Sciatic nerve (tissue), 2 donors: Measurements from ENCODE around the gene BMP8A. TPM values are rescaled to one million over a fixed set of nuclear protein-coding genes. Genes with fewer than 3 reads are reported as not detected.
A peak's percentile ranks its signal among the peaks of the same experiment; 100 is the strongest.
"Not testable (repeated sequence)": the region's sequence is repeated elsewhere in the genome, so short reads cannot be mapped to it uniquely, and the experiment has no call there.

Experiments
- ATAC-seq: fragments of 200-7000 bp; cut with Tn5 transposase; one replicate; pipeline ENCODE4 v1.9.1; 2020; ENCODE audit warnings: mild to moderate bottlenecking, moderate library complexity
- DNase-seq: peaks from one replicate; pipeline ENCODE4 v3.0.0-alpha.2; 2020; ENCODE audit warnings: low spot score
- intact Hi-C: fragments of 100-400 bp; cut with DNase I; formaldehyde crosslinking; loops from one replicate; pipeline ENCODE4 v1.14.2; 2022
- total RNA-seq: library from RNA; stranded (reverse); fragmentation: NEBNext Ultra II Directional; extraction: Animal tissue kit (Norgen Biotek cat#: 25700); gene quantifications from one replicate; pipeline ENCODE4 v1.2.1, GENCODE V29; 2021
- donor health status: DM: no; HTN: no; CAD: no.
- donor health status: DM: no; HTN: no; CAD: no.

BMP8A gene
- total RNA-seq, 1 donor from 2014 or later: 8.3 TPM

DNA sequence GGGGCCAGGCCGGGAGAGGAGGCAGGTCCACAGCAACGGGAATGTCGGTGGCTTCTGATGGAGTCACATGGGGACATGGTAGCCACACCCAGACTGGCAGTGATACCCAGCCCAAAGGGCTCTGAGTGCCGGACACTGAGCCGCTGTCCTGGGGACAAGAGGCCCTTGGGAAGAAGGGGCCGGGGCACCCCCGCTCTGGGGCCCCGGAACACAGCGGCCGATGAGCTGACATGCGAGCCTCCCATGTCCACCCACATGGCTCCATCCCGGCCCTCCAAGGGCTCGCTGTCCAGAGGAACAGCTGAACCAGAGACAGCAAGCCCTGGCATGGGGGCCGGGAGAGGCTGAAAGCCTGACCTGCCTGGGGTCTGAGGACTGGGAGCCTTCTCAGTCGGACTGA lies 7.4 kb downstream of the BMP8A start:
- ATAC-seq, intact Hi-C loops, DNase-seq: not testable (repeated sequence)

GRCh38 chr1:39499668-39500067 lies 8.2 kb downstream of the BMP8A start:
- peak; percentile 16 for ATAC-seq
- intact Hi-C loops: no loop called here
- DNase-seq: no peak

DNA sequence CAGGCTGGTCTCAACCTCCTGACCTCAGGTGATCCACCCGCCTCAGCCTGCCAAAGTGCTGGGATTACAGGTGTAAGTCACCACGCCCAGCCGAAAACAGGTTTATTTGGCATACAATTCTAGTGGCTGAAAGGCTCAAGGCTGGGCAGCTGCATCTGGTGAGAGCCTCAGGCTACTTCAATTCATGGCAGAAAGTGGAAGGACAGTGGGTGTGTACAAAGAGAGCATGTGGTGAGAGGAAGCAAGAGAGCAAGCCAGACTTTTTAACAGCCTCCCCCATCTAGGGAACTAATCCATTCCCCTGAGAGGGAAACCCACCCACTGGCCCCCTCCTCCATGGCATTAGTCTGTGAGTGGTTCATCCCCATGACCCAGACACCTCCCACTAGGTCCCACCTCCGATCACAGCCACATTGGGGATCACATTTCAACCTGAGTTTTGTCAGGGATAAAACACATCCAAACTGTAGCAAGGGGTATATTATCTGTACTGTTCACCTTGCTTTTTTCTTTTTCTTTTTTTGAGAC lies 9.5 kb downstream of the BMP8A start:
- no peak for DNase-seq
- intact Hi-C loops: no loop called here
- ATAC-seq: no peak

GRCh38 chr1:39501666-39502065 lies 10.2 kb downstream of the BMP8A start:
- intact Hi-C loops: no loop called here
- DNase-seq (no peak), ATAC-seq (no peak)

GRCh38 chr1:39504436-39504835 lies 13.0 kb downstream of the BMP8A start:
- DNase-seq, intact Hi-C loops: not testable (repeated sequence)

DNA sequence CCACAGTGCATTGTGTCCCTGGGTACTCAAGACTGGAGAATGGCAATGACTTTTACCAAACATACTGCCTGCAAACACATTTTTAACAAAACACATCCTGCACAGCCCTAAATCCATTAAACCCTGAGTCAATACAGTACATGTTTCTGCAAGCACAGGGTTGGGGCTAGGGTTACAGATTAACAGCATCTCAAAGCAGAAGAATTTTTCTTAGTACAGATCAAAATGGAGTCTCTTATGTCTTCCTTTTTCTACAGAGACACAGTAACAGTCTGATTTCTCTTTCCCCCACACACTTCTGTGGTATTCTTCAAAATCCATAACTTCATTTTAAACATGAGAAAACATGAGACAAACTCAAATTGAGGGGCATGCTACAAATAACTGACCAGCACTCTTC lies 13.9 kb downstream of the BMP8A start:
- intact Hi-C loops: no loop called here
- no peak for ATAC-seq
- DNase-seq: no peak

More at GRCh38 chr1:39504436-39504835, 13.0 kb downstream of the BMP8A start:
- not testable (repeated sequence) for ATAC-seq

DNA sequence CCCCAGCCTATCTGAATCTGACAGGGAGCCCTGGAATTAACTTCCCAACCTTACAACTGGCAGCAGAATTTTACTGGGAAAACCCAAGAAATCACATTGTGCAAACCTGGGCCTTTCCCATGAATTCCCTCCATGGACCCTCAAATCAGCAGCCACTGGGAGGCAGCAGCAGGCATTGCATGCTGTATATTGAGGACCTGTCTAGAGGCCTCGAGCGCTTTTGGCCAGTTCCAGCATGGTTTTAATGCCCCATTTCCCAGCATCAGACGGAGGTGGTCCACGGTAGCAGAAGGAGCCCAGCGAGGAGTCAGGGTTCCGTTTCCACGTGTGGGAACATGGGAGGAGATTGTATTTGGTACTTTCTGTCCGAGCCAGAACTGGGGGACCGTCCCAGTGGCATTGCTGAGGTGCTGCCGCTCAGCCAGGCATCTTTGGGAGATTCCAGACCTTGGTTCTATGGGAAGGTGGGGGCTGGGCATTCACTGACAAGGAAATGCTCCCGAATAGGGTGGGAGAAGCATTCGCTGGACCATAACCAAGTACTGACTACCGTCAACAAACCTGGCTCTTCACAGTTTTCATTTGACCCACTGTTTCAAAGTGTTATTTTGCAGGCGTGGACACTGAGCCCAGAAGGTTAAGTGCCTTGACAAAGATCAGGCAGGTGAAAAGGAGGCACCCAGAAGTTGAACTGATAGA lies 15.9 kb downstream of the BMP8A start:
- no peak for DNase-seq
- no peak for ATAC-seq

GRCh38 chr1:39508266-39508665 lies 16.8 kb downstream of the BMP8A start:
- intact Hi-C loops: no loop called here
- DNase-seq: no peak

More for the DNA sequence above, 15.9 kb downstream of the BMP8A start:
- intact Hi-C loops: no loop called here

GRCh38 chr1:39508857-39509305 lies 17.4 kb downstream of the BMP8A start:
- intact Hi-C loops: no loop called here
- DNase-seq (no peak), ATAC-seq (no peak)

More at GRCh38 chr1:39508266-39508665, 16.8 kb downstream of the BMP8A start:
- ATAC-seq: no peak

- intact Hi-C loops: no loop called here
- DNase-seq (peak; percentile 70), ATAC-seq (peak; percentile 78)
Observed at GRCh38 chr1:39509360-39510009, 18.0 kb downstream of the BMP8A start.

- intact Hi-C loops: not testable (repeated sequence)
Observed at GRCh38 chr1:39510570-39511186, 19.2 kb downstream of the BMP8A start.

DNA sequence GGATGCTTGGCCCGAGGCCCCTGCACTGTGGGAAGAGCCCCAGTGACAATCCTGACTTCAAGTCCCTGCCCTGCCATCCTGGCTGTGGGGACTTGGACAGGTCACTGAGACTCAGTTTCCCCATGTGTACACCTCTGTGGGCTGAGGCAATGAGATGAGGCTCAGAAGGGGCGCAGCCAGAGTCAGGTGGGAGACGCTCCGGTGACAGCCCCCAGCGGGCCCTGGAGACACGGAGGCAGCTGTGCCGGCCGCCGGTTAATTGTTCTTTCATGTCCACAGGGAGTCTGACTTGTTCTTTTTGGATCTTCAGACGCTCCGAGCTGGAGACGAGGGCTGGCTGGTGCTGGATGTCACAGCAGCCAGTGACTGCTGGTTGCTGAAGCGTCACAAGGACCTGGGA lies 20.0 kb downstream of the BMP8A start:
- intact Hi-C loops, DNase-seq, ATAC-seq: not testable (repeated sequence)

More at GRCh38 chr1:39510570-39511186, 19.2 kb downstream of the BMP8A start:
- peak; percentile 40 for DNase-seq
- not testable (repeated sequence) for ATAC-seq

GRCh38 chr1:39512234-39512847 lies 20.9 kb downstream of the BMP8A start:
- ATAC-seq, intact Hi-C loops, DNase-seq: not testable (repeated sequence)

DNA sequence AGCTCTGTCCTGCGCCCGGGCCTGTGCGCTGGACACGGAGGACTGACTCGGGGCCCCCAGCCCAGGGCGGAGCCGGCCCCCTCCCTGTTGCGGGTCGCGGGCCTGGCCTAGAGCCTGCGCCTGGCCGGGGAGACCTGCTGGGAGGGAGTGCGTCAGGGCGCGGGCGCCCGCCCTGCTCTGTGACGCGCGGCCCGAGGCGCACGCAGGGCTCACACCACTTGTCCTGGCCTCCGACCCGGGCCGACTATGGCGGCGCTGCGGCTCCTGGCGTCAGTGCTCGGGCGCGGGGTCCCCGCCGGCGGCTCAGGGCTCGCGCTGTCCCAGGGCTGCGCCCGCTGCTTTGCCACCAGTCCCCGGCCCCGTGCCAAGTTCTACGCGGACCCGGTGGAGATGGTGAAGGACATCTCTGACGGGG lies 23.3 kb downstream of the BMP8A start:
- intact Hi-C loops: not testable (repeated sequence)

DNA sequence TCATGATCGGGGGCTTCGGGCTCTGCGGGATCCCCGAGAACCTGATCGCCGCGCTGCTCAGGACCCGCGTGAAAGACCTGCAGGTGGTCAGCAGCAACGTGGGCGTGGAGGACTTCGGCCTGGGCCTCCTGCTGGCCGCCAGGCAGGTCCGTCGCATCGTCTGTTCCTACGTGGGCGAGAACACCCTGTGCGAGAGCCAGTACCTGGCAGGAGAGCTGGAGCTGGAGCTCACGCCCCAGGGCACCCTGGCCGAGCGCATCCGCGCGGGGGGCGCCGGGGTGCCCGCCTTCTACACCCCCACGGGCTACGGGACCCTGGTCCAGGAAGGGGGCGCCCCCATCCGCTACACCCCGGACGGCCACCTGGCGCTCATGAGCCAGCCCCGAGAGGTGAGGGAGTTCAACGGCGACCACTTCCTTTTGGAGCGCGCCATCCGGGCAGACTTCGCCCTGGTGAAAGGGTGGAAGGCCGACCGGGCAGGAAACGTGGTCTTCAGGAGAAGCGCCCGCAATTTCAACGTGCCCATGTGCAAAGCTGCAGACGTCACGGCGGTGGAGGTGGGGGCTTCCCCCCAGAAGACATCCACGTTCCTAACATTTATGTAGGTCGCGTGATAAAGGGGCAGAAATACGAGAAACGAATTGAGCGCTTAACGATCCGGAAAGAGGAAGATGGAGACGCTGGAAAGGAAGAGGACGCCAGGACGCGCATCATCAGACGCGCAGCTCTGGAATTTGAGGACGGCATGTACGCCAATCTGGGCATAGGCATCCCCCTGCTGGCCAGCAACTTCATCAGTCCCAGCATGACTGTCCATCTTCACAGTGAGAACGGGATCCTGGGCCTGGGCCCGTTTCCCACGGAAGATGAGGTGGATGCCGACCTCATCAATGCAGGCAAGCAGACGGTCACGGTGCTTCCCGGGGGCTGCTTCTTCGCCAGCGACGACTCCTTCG lies 24.0 kb downstream of the BMP8A start:
- intact Hi-C loops, DNase-seq: not testable (repeated sequence)

More for the DNA sequence above, 23.3 kb downstream of the BMP8A start:
- peak; percentile 74 for ATAC-seq
- DNase-seq: not testable (repeated sequence)

GRCh38 chr1:39516841-39517240 lies 25.4 kb downstream of the BMP8A start:
- DNase-seq, intact Hi-C loops, ATAC-seq: not testable (repeated sequence)

More for the DNA sequence above, 24.0 kb downstream of the BMP8A start:
- peak; percentile 52 for ATAC-seq

DNA sequence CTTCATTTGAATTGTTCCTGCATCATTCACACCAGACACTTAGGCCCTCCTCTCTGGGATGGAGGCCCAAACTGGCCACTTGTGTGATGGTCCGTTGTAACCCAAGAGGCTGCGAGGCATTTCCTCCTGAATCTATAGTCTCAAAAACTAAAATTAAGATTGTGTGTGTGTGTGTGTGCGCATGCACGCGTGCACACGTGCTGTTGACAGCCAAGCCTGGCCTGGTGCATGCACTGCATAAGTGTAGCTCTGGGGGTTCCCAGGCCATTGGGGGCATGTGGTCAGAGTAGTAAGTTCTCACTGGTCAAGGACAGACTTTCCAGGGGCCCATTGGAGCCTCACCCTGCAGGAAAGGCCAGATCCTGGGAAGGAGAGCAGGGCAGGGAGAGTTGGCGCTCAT lies 26.5 kb downstream of the BMP8A start:
- ATAC-seq, DNase-seq, intact Hi-C loops: not testable (repeated sequence)

DNA sequence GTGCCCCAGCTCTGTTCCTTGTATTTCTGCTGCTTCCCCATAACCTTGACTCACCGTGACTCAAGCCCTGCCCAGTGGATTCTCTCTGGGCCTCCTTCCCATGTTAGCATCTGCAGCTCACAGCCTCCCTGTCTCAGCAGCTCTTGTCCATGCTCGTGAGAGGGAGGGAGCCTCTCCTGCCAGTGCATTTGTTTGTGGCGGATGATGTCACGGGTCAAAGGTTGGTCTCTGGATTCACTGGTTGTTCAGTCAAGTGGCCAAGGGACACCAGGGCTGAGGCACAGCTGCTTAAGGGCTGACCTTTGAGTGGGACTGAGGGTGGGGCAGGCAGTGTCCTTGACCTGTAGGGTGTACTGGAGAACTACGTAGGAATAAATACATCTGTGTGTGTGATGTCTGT lies 27.9 kb downstream of the BMP8A start:
- intact Hi-C loops: not testable (repeated sequence)
- peak; percentile 47 for DNase-seq
- peak; percentile 76 for ATAC-seq
